HL-60/S4 treated with retinoic acid at 250 ng/mL for 4 days and 3 days (cell line): ENCODE measurements around the gene MATN1.

ENCODE experiments used
- in situ Hi-C: fragments of 300-500 bp; cut with MboI; formaldehyde crosslinking; loops from 2 replicates; pipeline ENCODE4 v1.7.0; 2022; ENCODE audit warnings: low sequenced_read_pairs

The MATN1 gene

DNA sequence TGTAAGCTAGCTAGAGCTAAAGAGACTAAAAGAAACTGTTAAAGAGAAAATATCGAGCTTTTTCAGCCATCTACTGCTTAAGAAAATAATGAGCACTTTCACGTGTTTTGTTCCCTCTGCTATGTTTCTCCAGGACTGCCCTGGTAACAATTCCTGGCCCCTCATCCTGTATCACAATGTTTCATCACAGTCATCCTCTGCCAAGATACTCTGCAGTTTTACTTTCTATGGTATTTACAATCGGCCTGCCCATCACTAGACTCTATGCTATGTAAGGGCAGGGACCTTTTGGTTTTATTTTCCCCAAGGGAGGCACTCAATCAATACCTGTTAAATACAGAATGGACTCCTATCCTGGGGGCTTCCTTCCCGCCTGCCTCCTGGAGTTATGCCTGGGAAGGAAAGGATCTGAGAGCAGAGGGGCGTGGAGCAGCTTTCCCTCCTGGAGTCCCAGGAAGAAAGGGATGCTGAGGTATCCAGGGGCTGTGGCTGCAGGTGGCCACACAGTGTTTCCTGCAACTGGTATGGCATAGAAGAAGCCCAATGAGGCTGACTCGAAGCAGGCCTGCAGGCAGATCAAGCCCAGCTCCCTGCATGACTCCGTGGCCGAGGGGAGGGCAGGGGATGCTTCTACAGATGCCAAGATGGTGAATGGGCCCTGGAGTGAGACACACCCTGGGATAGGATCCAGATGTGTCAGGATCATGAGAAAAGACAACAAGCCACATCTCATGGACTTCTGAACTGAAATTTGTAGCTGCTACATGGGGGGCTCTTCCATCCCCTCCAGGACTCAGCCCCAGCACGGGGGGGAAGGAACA, 52.9 kb downstream of the MATN1 start:
- in situ Hi-C loops, result no loop called here

DNA sequence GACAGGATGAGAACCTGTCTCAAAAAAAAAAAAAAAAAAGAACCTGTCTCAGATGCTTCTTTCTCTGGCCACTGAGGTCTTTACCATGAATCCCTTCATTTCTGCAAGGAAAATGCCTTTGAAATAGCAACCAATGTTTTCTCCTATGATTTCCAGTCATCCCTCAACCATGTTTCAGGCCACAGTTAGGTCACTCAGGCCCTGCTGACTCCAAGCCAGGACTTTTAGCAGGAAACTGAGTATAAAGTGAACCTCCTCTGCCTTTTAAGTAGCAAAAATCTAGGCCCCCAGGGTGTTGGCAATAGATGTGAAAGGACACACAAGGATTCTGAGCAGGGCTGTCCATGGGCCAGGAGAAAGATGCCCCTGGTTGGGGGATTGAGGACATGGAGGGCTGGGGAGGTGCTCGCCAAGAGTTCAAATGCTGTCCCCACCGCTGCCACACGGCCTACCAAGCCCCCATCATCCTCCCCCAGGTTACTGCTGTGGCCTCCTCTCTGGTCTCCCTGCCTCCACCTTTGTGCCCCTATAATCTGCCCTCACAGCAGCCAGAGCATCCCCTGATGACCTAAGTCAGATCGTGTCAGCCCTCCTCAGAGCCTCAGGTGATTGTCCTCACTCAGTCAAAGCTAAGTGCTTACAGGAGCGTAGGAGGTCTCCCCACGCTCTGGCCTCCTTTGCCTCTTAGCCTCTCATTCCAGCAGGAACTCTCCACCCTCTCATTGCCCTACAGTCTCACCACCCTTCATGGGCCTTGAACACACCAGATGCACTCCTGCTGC, 54.6 kb downstream of the MATN1 start:
- in situ Hi-C loops, result no loop called here

DNA sequence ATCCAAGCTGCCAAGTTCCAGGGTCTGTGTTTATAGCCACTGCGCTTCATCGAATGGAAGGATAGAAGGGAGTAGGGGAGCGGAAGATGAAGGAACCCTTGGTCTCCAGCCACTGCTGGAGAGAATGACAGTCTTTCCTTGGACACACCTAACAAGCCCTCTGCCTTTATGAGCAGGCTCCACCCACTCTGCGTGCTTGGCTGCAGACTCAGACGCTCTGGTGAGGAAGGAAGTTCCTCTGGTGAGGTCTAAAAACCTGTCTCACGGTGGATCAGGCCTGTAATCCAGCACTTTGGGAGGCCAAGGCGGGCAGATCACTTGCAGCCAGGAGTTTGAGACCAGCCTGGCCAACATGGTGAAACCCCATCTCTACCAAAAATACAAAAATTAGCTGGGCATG, 55.4 kb downstream of the MATN1 start:
- in situ Hi-C loops, result no loop called here

DNA sequence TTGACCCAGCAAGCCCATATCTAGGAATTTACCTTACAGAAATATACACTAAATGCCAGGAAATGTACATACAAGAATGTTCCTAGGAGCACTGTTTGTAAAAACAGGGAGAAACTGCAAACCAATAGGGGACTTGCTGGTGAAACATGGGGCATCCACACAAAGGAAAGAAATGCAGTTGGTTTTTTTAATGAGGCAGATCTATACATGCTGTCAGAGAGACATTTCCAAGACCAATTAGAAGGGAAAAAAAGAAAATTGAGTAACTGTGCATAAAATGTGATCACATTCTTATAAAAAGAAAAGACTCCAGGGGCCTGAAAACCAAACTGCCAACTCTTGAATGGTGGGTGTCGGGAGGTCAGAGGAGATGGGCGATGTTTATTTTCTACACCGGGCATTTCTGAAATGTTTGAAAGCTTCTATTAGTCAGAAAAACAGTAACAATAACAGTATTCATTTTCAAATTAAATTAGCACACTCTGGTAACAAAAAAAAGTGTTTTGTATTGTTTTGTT, 56.6 kb downstream of the MATN1 start:
- in situ Hi-C loops, result no loop called here

DNA sequence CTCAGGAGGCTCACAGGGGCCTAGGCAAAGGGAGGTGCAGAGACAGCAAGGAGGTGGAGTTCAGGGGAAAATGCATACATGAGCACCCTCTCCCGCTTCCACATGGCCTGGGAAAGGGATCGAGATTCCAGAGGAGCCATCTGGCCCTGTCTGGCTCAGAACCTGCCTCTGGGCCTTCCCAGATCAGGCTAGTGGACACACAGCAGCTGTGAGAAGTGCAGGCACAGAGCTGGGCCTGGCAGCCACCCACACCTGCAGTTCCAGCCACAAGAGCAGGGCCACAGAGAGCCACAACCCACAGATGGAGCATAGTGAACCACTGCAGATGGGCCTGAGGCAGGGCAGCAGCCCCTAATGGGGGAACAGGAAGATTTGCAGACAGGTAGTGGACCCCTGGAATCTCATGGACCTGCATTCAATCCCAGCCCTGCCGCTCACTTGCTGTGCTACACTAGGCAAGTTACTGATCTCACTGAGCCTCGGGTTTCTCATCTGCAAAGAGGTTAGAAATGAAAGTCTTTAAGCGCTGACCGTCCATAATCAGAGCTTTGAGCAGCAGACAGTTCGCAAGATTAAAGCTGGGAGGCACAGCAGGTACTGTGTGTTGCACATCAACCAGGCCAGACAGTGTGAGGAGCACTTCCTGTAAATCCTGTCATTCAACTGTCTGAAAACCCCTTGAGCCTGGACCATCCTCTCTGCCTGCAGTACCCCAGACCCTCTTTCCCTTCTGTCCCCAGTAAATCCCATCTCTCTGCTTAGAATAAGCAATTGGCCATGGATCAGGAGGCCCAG, 58.0 kb downstream of the MATN1 start:
- in situ Hi-C loops, result no loop called here

DNA sequence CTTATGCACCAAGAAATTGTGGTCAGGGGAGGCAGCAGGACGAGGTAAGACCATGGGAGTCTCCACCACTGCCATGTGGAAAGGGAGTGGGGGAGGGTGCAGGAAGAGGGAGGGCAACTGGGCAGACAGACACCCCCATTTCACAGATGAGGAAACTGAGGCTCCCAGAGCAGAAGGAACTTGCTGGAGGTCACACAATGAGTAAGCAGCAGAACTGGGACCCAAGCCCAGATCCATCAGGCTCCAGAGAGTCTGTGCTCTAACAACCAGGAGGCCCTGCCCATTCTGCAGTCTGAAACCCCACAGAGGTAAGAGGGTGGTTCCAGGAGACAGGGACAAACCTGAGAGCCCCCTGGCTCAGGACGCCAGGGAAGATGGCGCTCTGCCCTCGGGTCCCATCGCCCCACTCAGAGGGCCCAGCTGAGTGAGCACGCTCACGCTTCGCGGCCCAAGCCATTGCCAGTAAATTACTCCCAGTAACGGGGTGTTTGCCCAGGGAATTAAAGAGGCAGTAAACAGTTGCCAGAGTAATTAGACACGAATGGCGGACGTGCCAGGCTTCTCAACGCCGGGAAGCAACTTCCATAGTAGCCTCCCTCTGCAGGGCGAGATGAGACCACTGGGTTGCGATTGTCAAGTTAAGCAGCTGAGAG, 59.2 kb downstream of the MATN1 start:
- in situ Hi-C loops, result no loop called here

DNA sequence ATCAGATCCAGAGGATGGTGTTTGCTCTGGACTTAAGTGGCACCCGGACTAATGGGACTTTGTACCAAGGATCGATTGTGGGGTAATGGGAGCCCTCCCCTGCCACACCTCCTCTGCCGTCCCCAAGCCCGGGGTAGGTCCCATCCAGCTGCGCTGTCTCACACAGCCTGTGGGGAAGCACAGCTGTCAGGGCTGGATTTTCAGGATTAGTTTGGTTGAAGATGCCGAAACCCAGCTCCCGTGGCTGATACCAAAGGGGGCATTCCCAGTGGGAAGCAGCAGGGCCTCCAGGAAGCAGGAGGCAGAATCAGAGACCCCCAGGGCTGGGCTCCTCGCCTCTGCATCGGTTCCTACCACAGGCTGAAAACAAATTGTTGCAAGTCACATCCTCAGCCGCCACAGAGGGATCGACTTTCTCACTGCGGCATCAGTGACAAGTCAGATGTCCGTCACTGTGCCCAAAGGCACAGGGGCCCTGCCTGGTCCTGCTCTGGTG, 59.7 kb downstream of the MATN1 start:
- in situ Hi-C loops, result no loop called here

DNA sequence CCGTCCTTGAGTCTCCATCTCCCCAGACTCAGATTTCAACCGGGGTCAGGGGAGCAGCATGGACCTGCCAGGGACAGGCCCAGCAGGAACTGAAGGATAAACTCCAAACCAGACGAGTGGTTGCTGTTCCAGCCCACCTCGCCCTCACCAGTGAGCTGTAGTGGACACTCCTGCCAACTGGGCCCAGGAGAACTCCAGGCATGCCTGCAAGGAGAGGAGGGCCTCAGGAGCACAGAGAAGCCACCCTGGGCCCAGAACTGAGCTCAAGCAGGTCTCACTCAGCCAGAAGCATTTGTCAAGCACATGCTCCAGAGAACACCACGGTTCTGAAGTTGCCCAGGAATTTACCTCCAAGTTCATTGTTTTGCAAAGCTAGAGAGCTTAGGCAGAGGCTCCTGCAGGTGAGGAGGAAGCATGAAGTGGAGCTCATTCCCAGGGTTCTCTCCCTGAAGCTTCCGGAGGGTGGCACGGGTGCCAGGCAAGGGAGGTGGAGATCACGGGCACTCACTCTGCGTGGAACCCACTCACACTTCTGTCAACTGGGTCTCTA, 61.0 kb downstream of the MATN1 start:
- in situ Hi-C loops, result no loop called here

DNA sequence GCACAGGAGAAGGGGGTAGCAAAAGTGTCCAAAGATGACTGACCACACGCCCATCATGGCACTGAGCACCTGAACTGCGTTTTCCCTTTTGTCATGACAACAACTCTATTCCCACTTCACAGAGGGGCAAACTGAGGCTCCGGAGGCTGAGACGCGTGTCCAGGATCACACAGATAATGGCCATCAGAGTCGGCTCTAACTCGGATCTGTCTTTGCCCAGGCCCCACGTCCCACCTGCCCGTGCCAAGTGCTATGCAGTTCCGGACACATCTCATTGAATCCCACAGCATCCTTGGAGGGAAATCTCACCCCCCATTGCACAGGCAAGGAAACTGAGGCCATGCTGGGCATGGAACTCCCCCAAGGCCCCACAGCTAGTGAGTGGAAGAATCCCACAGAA, 62.1 kb downstream of the MATN1 start:
- in situ Hi-C loops, result no loop called here
